Vagina (tissue), 2 donors: ENCODE data around the gene ATP4B.

Experiments used
- POLR2AphosphoS5 ChIP-seq, 2 donors: sonication (generic); formaldehyde crosslinking; IDR thresholded peaks; one replicate each; pipeline ENCODE4 v1.9.0; 2017; ENCODE audit warnings: antibody characterized with exemption in 2 of 2, mild to moderate bottlenecking in 2 of 2, low read depth in 1 of 2; ENCODE audit not compliant: insufficient read depth in 1 of 2
- TF ChIP-seq, protein P1 (sequence below), 3 experiments: fragments of 450-650 bp in 2 of 3; fragments of 200-600 bp in 1 of 3; sonication (generic) in 1 of 3; IDR thresholded peaks; one replicate each; pipeline ENCODE4 v1.5.1; 2017 to 2019; ENCODE audit warnings: antibody characterized with exemption in 3 of 3, mild to moderate bottlenecking in 2 of 3, moderate library complexity in 2 of 3

DNA sequence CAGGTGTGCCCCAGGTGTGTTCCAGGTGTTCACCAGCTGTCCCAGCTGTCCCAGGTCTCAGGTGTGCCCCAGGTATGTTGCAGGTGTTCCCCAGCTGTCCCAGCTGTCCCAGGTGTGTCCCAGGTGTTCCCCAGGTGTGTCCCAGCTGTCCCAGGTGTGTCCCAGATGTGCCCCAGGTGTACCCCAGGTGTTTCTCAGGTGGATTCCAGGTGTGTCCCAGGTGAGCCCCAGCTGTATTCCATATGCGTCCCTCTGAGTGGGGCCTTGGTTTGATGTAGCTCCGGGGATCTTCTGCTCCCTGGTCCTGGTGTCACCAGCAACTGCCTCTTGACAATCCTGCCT is 8.3 kb upstream of the ATP4B start:
- TF ChIP-seq POLR2AphosphoS5 (IDR thresholded peaks at IDR 0.05; ENCODE audit: insufficient read depth in 1 of 2, low read depth in 1 of 2): no peak
- TF ChIP-seq, protein P1, sequence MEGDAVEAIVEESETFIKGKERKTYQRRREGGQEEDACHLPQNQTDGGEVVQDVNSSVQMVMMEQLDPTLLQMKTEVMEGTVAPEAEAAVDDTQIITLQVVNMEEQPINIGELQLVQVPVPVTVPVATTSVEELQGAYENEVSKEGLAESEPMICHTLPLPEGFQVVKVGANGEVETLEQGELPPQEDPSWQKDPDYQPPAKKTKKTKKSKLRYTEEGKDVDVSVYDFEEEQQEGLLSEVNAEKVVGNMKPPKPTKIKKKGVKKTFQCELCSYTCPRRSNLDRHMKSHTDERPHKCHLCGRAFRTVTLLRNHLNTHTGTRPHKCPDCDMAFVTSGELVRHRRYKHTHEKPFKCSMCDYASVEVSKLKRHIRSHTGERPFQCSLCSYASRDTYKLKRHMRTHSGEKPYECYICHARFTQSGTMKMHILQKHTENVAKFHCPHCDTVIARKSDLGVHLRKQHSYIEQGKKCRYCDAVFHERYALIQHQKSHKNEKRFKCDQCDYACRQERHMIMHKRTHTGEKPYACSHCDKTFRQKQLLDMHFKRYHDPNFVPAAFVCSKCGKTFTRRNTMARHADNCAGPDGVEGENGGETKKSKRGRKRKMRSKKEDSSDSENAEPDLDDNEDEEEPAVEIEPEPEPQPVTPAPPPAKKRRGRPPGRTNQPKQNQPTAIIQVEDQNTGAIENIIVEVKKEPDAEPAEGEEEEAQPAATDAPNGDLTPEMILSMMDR (IDR thresholded peaks at IDR 0.05): no peak
